ENCODE data around the gene ALKBH5. TPM values are rescaled to one million over a fixed set of nuclear protein-coding genes. Genes with fewer than 3 reads are reported as not detected.

The ALKBH5 gene
- total RNA-seq, 1 donor from 2014 or later, result 179 TPM

- no peak for DNase-seq
- intact Hi-C loops (cut with DNase I), result no loop called here
- no peak for ATAC-seq (ENCODE audit: poor library complexity)
These were observed 67.6 kb downstream of the ALKBH5 start for GRCh38 chr17:18251204-18251603.

- intact Hi-C loops (cut with DNase I), result no loop called here
- DNase-seq (no peak), ATAC-seq (ENCODE audit: poor library complexity) (no peak)
These were observed 68.5 kb downstream of the ALKBH5 start for GRCh38 chr17:18252160-18252559.

GRCh38 chr17:18253187-18253884 is 69.7 kb downstream of the ALKBH5 start:
- ATAC-seq (ENCODE audit: poor library complexity) (no peak), DNase-seq (no peak)
- intact Hi-C loops (cut with DNase I), result no loop called here

GRCh38 chr17:18253947-18254821 is 70.6 kb downstream of the ALKBH5 start:
- no peak for DNase-seq
- ATAC-seq (ENCODE audit: poor library complexity), result no peak
- intact Hi-C loops (cut with DNase I), result no loop called here

- intact Hi-C loops (cut with DNase I), result no loop called here
- ATAC-seq (ENCODE audit: poor library complexity) (no peak), DNase-seq (no peak)
These were observed 71.4 kb downstream of the ALKBH5 start for GRCh38 chr17:18254888-18255649.

DNA sequence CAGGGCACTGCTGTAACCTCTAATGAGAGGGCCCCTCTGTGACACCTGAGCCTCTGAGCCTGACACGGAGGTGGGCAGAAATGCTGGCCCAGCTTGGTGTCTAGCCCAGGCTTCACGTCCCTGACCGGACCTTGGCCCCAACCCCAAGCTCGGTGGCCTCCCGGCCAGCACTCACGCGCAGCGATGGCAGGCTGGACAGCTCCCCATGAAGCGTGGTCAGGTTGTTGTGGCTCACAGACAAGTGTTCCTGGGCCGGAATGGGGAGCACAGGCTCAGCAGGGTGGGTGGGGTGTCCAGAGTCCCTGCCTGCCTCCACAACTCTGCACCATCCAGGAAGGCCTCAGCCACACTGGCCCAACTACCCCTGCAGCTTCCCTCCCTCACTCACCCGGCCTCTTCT is 72.7 kb downstream of the ALKBH5 start:
- ATAC-seq (ENCODE audit: poor library complexity) (no peak), DNase-seq (no peak)
- intact Hi-C loops (cut with DNase I), result no loop called here

DNA sequence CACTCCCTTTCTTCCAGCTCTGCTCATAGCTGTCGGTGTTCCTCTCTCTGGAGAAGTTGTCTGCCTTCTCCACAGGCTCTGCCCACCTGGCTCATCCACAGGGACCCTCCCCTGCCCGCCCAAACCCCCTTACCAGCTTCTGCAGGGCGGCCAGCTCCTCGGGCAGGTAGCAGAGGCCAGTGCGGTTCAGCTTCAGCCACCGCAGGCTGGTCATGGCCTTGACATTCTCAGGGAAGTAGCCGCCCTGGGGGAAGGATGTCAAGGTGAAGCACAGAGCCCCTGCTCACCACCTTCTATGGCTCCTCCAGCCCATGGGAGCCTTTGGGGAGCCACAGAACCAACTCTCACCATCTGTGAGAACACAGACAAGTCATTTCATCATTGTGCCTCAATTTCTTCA is 73.1 kb downstream of the ALKBH5 start:
- DNase-seq (no peak), ATAC-seq (ENCODE audit: poor library complexity) (no peak)
- intact Hi-C loops (cut with DNase I), result no loop called here

- ATAC-seq (ENCODE audit: poor library complexity) (peak; percentile 6), DNase-seq (peak; percentile 80)
- intact Hi-C loops (cut with DNase I), result no loop called here
These were observed 73.8 kb downstream of the ALKBH5 start for GRCh38 chr17:18257268-18257981.

- ATAC-seq (ENCODE audit: poor library complexity), result peak; percentile 60
- intact Hi-C loops (cut with DNase I), result no loop called here
- DNase-seq, result peak; percentile 89
These were observed 74.3 kb downstream of the ALKBH5 start for GRCh38 chr17:18257982-18258355.

GRCh38 chr17:18258356-18259038 is 74.9 kb downstream of the ALKBH5 start, which contains the start of gene FLII:
TSS of gene FLII (minus strand) at chr17:18258738. CDS start at chr17:18258690, 48 bp downstream.
- ATAC-seq (ENCODE audit: poor library complexity), result peak; percentile 70
- intact Hi-C loops (cut with DNase I), result no loop called here
- DNase-seq, result peak; percentile 71

Other genes with a start within 250 kb of the ALKBH5 start
- gene TOM1L2, start 211.4 kb upstream of the ALKBH5 start, total RNA-seq, result 253 TPM
- gene DRC3, start 211.0 kb upstream of the ALKBH5 start, total RNA-seq, result 1.4 TPM
- 34.1 TPM for gene ATPAF2, start 144.7 kb upstream of the ALKBH5 start, total RNA-seq
- gene GID4, start 144.4 kb upstream of the ALKBH5 start, total RNA-seq, result 18.9 TPM
- 20.2 TPM for gene DRG2, start 95.9 kb upstream of the ALKBH5 start, total RNA-seq
- gene MYO15A, start 75.1 kb upstream of the ALKBH5 start, total RNA-seq, result 0.11 TPM
- gene LLGL1, start 41.8 kb downstream of the ALKBH5 start, total RNA-seq, result 7.9 TPM
- gene FLII, start 74.9 kb downstream of the ALKBH5 start, total RNA-seq, result 269 TPM
- gene MIEF2, start 76.8 kb downstream of the ALKBH5 start, total RNA-seq, result 32.7 TPM
- gene TOP3A, start 131.2 kb downstream of the ALKBH5 start, total RNA-seq, result 8.1 TPM
- 11.5 TPM for gene SMCR8, start 131.5 kb downstream of the ALKBH5 start, total RNA-seq
- gene SHMT1, start 179.7 kb downstream of the ALKBH5 start, total RNA-seq, result 10.0 TPM
- not detected for gene EVPLL, start 193.9 kb downstream of the ALKBH5 start, total RNA-seq